Stimulated activated CD4-positive, alpha-beta T cell treated with anti-CD3 and anti-CD28 coated beads, Interleukin-1b, Interleukin-23, amount 100 ng/mL, for 1 hour (primary cell): ENCODE measurements around the gene ADGRL3.
"Not testable (repeated sequence)": the region's sequence is repeated elsewhere in the genome, so short reads cannot be mapped to it uniquely, and the experiment has no call there.

Experiments
- DNase-seq, 2 donors: peaks; one replicate each; pipeline ENCODE4 v3.0.0-alpha.2; 2020; ENCODE audit warnings: low read depth in 2 of 2

The ADGRL3 gene

DNA sequence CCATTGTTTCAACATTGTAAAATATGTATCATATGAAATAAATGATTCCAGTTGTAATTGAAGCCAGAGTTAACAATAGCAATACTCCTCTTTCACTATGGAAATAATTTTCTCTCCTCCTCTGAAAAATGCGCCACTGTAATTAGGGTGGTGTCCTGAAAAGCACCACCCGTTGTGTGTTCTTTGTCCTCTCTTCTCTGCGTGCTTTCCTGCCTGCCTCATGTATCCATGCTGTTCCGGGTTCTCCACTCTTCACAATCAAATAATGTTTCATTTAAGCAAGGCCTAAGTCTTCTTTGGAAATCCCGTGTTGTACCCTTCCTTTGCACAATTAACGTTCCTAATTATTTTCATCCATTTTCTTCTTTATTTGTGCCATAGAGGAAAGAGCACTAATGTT lies 293.3 kb downstream of the ADGRL3 start:
- DNase-seq, result no peak

DNA sequence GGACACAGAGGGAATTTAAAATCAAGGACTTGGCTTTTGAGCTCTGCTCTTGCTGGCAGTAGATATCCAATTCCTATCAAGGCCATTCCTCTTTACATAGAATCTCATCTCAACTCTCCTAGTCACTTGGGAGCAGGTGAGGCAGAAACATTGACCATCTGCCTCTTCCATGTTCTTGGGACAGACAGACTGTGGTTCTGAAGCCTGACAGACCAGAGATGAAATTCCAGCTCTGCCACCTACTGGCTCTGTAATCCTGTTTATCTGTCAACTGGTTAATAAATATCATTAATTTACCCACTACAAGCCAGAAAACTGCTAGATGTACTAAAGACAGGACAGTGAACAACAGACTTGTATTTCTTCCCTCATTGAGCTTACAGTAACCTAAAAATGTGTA lies 300.8 kb downstream of the ADGRL3 start:
- no peak for DNase-seq

DNA sequence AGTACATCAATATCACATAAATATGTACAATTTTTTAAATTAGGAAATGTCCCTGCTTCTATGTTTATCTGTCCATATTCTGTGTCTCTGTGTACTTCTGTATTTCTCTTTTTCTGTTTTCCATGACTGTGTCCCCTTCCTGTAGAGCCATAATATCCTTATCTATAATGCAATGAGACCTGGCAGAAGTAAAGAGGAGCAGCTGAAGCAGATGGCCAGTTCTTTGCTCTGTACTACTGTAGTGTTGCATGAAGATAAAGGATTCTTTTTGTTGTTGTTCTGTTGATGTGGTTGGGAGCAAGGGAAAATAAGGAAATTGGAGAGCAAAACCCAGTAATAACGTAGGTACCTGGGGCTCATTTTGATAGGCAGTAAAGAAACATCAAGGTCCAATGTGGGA lies 301.7 kb downstream of the ADGRL3 start:
- no peak for DNase-seq

DNA sequence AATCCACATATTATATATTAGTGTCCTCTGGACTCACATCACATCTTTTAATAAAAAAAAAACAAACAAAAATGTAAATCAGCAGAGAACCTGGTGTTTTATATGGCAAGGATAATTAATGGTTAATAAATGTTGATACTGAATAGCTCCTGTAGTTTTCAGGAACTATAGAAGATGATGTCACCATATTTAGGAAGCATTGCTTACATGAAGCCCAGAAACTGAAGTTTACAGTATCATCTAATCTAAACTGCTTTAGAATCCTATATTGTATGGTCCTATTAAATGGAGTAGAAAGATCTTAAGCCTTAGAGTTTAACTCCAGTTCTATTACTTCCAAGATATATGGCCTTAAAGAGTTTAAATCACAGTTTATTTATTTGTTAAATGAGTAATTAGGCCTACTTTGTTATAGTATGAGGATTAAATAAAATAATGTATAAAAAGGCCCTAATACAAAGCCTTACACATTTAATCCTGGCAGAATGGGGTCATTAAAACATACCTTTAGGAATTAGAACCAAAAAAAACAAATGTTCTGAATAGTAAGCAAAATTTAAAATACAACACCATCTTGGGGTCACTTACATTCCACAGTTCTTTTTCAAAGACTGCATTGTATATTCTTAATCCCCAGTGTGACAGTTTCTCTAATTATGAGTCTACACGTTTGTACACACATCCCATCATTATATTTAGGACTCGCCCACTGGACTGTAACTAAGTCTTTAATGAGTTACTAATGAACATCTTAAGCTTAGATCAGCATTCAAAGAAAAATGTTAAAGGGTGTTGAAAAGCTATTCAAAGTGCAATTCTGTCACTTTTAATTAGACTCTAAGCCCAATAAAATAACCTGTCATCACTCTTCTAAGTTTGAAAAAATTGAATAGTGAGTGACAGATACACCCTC lies 305.9 kb downstream of the ADGRL3 start:
- DNase-seq, result no peak

DNA sequence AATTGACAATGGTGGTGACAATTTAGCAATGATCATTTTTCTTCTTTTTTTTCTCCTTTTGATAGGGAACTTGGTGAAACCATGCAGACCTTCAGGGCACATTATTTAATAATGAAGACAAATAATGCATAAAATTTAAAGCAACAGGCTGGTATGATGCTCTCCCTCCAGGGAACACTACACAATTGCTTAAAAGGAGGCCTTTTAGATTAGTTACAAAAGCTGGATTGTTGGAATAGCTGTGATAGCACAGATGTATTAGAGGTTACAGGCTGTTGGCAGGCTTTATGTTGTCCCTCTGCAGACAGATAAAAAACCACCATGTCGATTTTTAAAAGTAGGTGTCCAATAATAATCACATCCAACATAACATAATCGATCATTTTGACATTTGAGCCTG lies 307.0 kb downstream of the ADGRL3 start:
- DNase-seq, result no peak

DNA sequence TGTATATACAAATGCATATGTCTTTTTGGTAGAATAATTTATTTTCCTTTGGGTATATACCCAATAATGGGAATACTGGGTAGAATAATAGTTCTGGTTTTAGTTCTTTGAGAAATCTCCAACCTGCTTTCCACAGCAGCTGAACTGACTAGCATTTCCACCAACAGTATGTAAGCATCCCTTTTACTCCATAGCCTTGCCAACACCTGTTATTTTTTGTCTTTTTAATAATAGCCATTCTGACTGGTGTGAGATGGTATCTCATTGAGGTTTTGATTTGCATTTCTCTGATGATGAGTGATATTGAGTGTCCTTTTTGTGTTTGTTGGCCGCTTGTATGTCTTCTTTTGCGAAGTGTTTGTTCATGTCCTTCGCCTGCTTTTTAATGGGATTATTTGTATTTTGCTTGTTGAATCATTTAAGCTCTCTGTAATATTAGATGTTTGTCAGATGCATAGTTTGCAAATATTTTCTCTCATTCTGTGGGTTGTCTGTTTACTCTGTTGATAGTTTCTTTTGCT lies 309.7 kb downstream of the ADGRL3 start:
- not testable (repeated sequence) for DNase-seq

DNA sequence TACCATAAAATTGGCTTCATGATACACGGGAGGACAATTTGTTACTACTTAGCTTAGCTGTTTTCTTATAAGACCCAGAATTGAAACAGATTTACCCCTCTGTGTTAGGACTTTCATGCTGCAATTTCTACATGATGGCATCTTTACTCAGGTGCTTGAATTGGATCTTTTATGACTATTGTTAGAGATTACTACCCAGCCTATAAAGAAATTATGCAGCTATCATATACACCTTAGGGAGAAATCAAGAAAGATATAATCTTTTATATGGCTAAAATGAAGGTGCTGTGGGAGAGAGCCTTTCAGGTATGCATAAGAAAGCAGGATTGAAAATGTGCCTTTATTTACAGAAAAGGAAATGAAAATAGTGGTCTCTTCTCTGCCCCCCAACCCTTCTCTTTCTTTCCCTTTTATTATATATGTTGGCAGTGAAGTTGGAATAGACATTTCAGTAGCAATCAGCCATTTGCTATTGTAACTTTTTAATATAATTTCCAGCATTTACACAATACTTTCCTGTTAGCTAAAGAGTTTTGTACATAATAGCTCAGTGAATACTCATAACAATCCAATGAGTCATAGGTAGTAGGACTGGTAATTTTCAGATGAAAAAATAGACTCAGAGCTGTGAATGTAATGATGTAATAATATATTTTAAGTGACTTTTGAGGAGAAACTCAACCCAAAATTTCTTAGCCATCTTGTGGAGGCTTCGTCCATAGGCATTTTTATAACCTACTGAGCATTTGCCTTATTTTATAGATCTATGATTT lies 311.8 kb downstream of the ADGRL3 start:
- no peak for DNase-seq

DNA sequence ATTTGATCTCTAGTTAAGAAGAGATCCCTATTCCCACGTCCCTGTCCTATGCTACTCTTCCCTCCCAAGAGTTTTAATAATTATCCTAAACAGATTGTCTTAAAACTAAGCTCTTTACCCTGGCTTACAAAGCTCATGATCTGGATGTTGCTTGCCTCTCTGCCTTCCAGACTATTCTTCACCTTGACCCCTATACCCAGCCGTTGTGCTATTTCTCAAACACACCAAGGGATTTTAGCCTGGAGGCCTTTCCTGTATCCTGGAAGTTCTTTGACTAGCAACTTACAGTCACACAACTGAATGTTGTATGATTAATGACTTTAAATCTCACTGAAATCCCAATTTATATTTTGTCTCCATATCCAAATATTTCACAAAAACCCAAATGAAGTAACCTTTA lies 314.9 kb downstream of the ADGRL3 start:
- DNase-seq, result no peak

DNA sequence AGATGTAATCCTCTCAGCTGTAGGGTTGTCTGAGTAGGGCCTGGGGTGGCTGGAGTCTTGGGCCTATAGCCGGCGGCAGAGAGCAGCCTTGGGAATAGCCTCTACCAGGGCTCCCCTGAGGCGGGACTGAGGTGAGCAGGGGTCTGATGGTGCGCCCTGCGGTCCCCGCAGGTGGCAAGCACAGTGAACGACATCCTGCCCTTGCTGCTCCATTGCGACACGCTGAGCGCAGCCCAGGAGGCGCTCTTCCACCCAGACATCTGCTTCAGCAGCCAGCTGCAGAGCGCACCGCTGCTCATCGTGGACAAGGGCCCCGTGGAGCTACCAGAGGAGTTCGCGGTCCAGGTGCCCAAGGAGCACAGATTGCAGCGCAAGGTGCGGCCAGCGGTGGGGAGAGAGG lies 317.0 kb downstream of the ADGRL3 start:
- no peak for DNase-seq

DNA sequence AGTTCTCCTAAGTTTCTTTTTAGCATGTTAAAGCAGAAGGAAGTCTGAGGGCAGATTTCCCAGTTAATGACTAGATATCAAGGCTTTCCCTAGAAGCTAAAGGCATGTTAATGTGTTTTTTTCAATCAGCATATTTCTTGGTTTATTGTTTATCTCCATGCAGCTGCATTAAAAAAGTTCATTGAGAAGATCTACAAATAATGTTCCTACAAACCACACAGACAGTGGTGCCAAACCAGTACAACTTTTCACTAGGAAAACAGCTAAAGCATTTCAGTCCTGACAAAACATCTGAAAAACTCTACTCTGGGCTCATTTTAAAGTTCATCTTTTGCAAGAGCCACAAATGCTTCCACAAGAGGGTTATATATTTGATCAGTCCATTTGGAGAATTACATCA lies 320.0 kb downstream of the ADGRL3 start:
- no peak for DNase-seq

DNA sequence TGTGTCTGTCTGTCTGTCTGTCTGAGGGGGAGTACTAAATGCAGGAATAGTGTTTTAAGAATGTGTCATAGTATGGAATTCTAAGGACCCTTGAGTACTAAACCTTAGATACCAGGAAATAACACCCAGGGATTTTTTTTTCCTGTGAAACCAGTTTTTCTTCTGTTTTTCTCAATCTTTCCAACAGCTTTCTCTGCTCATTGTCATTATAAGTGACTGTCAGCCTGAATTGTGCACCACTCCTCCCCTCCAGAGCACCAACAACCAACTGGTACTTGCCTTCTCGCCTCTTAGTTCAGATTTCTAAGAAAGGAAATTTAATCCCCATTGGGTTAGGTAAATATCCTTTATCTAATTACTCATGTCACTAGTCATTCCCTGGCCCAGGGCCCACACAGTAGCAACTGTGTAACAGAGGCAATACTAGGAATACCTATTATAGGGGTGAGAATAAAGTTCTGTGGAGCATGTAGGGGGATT lies 320.6 kb downstream of the ADGRL3 start:
- no peak for DNase-seq

DNA sequence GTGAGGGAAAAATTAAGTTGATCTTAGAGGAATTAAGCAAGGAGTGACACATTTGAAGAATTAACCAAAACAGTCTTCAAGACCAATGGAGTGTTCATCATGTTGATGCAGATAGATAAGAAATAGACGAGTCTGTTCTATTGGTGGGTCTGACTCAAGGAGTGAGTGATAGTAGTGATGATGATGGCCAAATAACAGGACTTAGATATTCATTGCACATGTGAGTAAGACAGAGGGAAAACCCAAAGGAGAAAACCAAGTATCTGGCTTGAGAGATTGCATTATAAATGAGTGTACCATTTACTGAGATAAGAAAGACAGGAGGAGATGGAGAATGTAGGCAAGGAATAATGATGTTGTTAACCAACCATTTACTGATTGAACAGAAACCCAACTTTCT lies 321.3 kb downstream of the ADGRL3 start:
- no peak for DNase-seq

DNA sequence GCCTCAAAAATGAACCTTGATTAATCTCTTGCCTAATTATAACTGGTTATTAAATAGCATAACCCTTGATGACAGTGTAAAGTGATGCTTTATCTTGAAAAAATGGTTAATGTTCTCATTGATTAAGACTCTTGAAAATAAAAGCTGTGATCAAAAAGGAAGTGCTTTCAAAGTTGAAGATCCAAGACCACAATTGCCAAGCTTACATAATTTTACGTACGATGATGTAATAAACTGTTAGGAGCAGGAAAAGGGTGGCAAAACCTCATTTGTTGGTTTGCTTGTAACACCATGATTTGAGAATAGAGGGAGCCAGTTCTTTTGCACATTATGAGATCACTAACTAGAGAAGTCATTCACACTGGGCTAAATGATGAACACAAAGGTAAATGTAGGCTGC lies 322.2 kb downstream of the ADGRL3 start:
- no peak for DNase-seq

DNA sequence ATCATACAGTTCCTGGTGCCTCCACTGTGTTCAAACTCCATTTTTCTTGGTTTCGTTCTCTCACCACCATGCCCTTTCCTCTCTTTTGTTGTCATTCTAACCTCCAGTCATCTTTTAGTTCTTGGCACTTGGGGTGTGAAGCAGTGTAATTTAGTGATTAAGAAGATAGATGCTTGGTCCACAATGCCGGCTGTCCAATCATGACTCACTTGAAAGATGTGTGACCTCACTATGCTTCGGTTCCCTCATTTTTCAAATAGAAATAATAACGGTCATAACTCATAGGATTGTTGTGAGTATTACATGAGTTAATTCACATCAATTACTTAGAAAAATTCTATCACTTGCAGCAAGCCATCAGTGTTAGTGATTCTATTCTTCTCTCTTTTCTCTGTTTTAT lies 327.8 kb downstream of the ADGRL3 start:
- no peak for DNase-seq

DNA sequence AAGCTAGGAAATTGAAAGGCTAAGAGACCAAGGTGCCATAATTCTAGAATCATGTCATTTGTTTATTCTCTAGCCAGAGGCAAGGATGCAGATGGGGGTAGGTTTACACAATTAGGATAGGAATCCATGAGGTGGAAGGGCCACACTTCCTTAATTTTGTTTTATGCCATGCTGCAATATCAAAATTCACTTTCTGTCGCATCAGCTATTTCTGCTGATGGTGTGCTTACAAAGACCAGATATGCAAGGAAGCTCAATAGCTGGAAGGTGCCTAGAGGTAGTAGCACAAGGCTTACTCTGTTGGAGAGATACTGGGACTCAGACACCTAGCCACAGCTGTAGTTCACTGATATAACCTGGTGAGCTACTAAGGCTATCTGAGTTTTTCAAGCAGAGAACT lies 328.5 kb downstream of the ADGRL3 start:
- no peak for DNase-seq

DNA sequence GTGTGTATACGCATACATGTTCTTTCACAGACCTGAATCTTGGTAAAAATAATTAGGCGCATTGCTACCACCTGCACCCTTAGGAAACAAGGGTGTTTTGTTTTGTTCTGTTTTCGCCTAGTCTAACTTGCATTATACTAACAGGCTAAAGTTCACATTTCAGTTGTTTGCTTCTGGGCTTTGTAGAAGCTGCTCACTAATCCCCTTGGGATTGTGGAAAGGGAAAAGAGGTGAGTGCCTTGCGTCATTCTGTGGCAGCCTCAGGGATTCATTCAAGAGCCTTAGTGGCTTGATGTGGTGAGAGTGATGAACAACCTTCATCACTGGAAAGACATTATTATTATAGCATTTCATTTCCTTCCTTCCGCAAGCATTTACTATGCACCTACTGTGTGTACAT lies 331.1 kb downstream of the ADGRL3 start:
- DNase-seq, result no peak

DNA sequence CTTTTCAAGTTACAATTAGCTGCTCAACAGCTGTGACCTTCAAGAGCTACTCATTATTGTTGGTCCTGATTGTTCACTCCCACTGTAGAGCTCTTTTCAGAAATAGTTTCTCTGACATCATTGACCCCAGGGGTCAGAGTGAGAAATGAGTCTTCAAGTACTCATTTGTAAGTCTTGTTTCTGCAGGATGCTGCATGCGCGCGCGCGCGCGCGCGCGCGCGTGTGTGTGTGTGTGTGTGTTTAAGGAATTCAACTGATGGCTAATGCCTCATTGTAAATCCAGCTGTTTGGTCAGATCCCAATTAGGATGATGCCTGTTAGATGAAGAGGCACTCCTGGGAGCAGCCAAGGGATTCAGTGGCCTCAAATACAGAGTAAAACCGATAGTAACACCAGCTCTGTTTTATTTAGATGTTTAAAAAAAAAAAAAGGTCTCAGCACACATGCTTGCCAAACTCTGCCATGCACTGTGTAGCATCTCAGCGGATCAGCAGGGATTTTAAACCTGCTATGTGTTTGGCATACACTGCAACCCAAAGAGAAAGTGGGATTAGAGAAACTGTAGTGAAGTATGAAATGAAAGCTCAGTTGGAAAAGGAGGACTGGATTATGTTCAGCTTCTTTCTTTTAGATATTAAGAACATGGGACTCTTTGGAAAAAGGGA lies 332.3 kb downstream of the ADGRL3 start:
- DNase-seq, result no peak

DNA sequence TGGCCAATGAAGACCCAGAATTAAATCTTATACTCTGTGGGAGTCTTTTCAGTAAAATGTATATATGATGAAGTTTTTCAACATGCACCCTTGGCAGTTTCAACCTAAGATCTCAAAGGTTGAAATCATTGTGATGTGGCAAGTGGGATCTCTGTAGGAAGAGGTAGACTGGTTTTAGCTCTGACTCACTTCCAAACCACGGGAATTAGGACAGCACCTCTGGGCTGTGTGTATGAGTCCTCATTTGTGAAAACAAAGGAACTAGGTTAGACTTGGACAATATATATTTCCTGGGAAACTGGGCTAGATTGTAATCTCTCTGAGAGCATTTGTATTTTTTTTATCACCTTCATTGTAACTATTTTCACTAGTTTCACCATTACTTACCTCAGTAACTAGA lies 333.0 kb downstream of the ADGRL3 start:
- DNase-seq, result no peak

DNA sequence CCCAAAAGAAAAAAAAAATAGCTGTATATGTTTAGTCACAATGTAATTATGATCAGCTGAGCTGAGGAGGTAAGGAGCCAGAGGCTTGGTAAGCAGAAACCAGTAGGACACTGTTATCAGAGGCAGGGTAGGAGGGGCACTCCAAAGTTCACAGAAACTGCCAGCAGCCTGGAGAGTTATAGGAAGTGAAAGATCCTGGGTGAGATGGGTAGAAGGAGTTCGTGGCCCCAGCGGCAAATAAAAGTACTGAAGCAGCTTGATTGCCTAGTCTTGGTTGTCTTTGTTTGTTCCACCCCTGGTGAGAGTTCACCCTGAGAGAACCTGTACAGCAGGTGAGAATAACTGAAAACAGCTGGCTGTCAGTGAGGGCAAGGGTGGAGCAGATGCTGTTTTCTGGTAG lies 340.8 kb downstream of the ADGRL3 start:
- no peak for DNase-seq

DNA sequence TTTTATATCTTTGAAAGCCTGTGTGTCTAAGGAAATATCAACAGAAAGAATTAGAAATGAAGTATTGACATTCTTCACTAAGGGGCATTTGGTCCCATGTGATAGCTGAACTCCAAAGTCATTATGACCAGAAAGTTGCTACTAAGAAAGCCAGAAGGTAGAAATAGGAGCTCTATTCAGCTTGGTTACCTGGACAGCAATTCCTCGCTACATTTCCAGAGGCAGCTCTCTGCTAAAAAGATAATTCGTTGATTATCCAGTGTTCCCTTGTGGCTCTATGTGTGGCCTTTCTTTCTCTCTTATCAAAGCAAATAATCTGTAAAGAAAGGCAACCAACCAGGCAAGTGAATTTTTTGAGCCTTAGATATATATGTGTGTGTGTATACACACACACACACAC lies 341.3 kb downstream of the ADGRL3 start:
- DNase-seq, result no peak

DNA sequence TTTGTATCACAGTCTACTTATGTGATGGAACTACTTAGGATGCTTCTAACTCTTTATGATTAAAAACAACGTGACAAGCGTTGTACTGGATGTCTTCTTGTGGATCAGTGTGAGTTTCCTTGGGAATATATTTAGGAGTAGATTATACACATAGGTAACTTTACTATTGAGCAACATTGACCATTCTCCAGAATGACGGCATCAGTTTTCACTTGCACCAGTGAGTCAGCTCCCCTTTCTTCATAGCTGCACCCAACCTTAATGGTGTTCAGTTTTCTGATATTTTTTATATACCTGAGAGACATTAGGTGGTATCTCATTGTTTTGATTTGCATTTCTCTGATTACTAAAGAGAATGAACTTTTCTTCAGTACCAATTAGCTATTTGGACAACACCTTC lies 343.9 kb downstream of the ADGRL3 start:
- DNase-seq, result no peak

DNA sequence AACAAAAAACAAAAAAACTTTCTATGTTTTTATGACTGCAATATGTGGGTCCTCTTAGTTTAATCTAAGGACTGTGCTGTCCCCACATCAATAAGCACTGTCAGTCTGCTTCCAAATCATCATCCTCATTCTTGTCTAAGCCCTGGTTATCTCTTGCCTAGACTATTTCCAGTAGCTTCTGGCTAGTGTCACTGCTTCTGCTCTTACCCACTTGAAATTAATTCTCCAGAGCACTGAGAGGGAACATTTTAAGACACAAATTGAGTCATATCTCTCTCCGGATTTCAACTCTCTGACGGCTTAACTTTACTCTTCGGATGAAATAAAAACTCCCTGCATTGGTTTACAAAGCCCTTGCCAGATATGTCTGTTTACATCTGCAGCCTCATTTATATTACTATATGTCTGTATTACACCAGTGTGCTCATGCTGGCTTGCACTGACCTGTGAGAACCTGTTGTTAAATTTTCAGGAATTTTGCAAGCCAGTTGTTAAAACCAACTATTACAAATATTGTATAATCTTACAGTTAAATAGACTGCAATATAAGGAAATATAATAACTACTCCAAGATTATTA lies 345.9 kb downstream of the ADGRL3 start:
- DNase-seq, result no peak
